ENCODE results near the gene FSCN2. TPM values are rescaled to one million over a fixed set of nuclear protein-coding genes. Genes with fewer than 3 reads are reported as not detected.

FSCN2 gene
- total RNA-seq, 6 donors from 2014 or later: 2.7 to 37.7 (median 3.9) TPM

DNA sequence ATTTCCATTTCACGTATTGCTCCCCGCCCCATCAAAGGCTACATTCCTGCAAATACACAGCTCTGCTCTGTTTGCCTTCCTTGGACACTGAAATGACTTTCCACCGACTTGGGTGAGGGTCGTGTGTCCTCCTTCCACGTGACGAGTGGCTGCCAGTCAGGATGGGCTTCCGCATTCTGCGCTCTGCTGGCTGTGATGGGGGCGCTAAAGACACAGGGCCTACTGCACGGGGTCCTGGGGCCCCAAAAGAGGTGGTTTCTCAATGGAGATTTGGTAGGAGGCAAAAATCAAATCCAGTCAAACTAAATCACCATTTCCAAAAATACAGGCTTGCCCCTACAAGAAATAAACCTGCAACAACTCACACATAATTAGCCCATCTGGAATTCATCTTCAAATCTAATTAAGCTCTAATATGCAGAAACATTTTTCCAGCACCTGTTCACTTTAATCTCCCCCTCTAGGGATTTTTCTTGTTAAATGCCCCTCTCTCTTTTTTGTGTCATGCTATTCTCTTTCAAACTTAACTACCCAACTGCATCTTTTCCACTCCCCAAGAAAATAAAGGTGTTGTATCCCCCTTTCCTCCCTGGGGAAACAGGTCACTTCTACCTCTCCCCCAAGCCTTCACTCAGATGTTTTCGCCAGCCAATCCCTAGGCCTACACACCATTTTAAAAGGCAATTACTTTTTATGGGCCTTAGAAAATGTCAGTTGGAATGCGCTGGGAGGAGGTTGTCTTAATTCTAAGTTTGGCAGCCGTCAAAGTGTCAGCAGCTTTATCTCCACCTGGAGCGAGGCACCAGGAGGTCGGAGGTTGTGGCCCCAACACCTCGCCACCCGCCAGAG lies 45.8 kb downstream of the FSCN2 start:
- 93 to 97% methylated on average over 13 to 17 of the region's 17 CpGs for WGBS, 2 donors
- Histone ChIP-seq H3K4me3 (no peak overlapping the region), H3K9me3 (no peaks in the 10 kb centered on the region), H3K27me3 (no peaks in the 10 kb centered on the region), H3K4me1 (peaks cover 10 to 20% (median 16%) of the 10 kb centered on the region in 4 donors), H3K27ac (no peak overlapping the region), H3K36me3 (peaks cover 23 to 65% (median 50%) of the 10 kb centered on the region in 4 donors)
- ATAC-seq (ENCODE audit: low FRiP score in 2 of 2) (no peak), DNase-seq (no peak)
- TF ChIP-seq POLR2AphosphoS5 (IDR thresholded peaks at IDR 0.05): no peak
- TF ChIP-seq, protein P1, sequence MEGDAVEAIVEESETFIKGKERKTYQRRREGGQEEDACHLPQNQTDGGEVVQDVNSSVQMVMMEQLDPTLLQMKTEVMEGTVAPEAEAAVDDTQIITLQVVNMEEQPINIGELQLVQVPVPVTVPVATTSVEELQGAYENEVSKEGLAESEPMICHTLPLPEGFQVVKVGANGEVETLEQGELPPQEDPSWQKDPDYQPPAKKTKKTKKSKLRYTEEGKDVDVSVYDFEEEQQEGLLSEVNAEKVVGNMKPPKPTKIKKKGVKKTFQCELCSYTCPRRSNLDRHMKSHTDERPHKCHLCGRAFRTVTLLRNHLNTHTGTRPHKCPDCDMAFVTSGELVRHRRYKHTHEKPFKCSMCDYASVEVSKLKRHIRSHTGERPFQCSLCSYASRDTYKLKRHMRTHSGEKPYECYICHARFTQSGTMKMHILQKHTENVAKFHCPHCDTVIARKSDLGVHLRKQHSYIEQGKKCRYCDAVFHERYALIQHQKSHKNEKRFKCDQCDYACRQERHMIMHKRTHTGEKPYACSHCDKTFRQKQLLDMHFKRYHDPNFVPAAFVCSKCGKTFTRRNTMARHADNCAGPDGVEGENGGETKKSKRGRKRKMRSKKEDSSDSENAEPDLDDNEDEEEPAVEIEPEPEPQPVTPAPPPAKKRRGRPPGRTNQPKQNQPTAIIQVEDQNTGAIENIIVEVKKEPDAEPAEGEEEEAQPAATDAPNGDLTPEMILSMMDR (IDR thresholded peaks at IDR 0.05): no peak
- TF ChIP-seq POLR2A (IDR thresholded peaks at IDR 0.05): no peak
- no peak for TF ChIP-seq EP300 (IDR thresholded peaks at IDR 0.05)

- Histone ChIP-seq H3K4me1 (peaks cover 10 to 20% (median 16%) of the 10 kb centered on the region in 4 donors), H3K4me3 (no peak overlapping the region), H3K27ac (no peak overlapping the region), H3K27me3 (no peaks in the 10 kb centered on the region), H3K9me3 (no peaks in the 10 kb centered on the region), H3K36me3 (peaks cover 23 to 65% (median 47%) of the 10 kb centered on the region in 4 donors)
- TF ChIP-seq, protein P1 (IDR thresholded peaks at IDR 0.05): no peak
- TF ChIP-seq EP300 (IDR thresholded peaks at IDR 0.05) (no peak), POLR2AphosphoS5 (IDR thresholded peaks at IDR 0.05) (no peak), POLR2A (IDR thresholded peaks at IDR 0.05) (no peak)
- ATAC-seq (ENCODE audit: low FRiP score in 2 of 2) (no peak), DNase-seq (no peak)
- WGBS, 2 donors: 87 to 94% methylated on average over 8 of the region's 8 CpGs
These were observed 46.4 kb downstream of the FSCN2 start for GRCh38 chr17:81574643-81574956.

- no peak for ATAC-seq (ENCODE audit: low FRiP score in 2 of 2)
- peaks cover 12 to 57% (median 43%) of the 10 kb centered on the region in 4 donors for H3K36me3 ChIP-seq
- no peaks in the 10 kb centered on the region for H3K27me3 ChIP-seq
- no peak overlapping the region for H3K4me3 ChIP-seq
- H3K27ac ChIP-seq: no peak overlapping the region
- no peak for DNase-seq
- TF ChIP-seq POLR2A (IDR thresholded peaks at IDR 0.05): no peak
- peaks cover 10 to 20% (median 16%) of the 10 kb centered on the region in 4 donors for H3K4me1 ChIP-seq
- 75 to 85% methylated on average over 3 of the region's 3 CpGs for WGBS, 2 donors
- no peaks in the 10 kb centered on the region for H3K9me3 ChIP-seq
These were observed 47.7 kb downstream of the FSCN2 start for GRCh38 chr17:81575836-81576235.

GRCh38 chr17:81576621-81577277 lies 48.6 kb downstream of the FSCN2 start:
- no peak for TF ChIP-seq POLR2AphosphoS5 (IDR thresholded peaks at IDR 0.05)
- TF ChIP-seq POLR2A (IDR thresholded peaks at IDR 0.05): no peak
- TF ChIP-seq EP300 (IDR thresholded peaks at IDR 0.05): no peak
- TF ChIP-seq, protein P1 (IDR thresholded peaks at IDR 0.05): no peak
- ATAC-seq (ENCODE audit: low FRiP score in 2 of 2) (peak; percentile 50 to 59), DNase-seq (no peak)
- WGBS, 2 donors: 77 to 79% methylated on average over 14 to 17 of the region's 17 CpGs
- Histone ChIP-seq H3K9me3 (no peaks in the 10 kb centered on the region), H3K27ac (peak overlapping the region; percentile 35 to 67 (median 48)), H3K36me3 (peaks cover 4 to 55% (median 40%) of the 10 kb centered on the region in 4 donors), H3K27me3 (no peaks in the 10 kb centered on the region), H3K4me3 (no peak overlapping the region), H3K4me1 (peaks cover 10 to 20% (median 16%) of the 10 kb centered on the region in 4 donors)

GRCh38 chr17:81577278-81578000 lies 49.3 kb downstream of the FSCN2 start:
- ATAC-seq (ENCODE audit: low FRiP score in 2 of 2): peak in 1 of 2 donors; percentile 60
- no peaks in the 10 kb centered on the region for H3K9me3 ChIP-seq
- H3K27me3 ChIP-seq: no peaks in the 10 kb centered on the region
- H3K27ac ChIP-seq: peak overlapping the region; percentile 35 to 67 (median 48)
- WGBS, 2 donors: 73 to 77% methylated on average over 11 of the region's 11 CpGs
- H3K4me1 ChIP-seq: peaks cover 10 to 20% (median 16%) of the 10 kb centered on the region in 4 donors
- TF ChIP-seq POLR2A (IDR thresholded peaks at IDR 0.05): no peak
- TF ChIP-seq, protein P1 (IDR thresholded peaks at IDR 0.05): no peak
- TF ChIP-seq EP300 (IDR thresholded peaks at IDR 0.05): no peak
- TF ChIP-seq POLR2AphosphoS5 (IDR thresholded peaks at IDR 0.05): no peak
- H3K36me3 ChIP-seq: peaks cover 3 to 59% (median 44%) of the 10 kb centered on the region in 4 donors
- no peak overlapping the region for H3K4me3 ChIP-seq
- DNase-seq: no peak
